ENCODE measurements around the gene BANF1.

The BANF1 gene

GRCh38 chr11:66048547-66049323 lies 46.4 kb downstream of the BANF1 start, which contains the start of gene GAL3ST3:
Gene GAL3ST3, minus strand, starts transcription at chr11:66049161. Its CDS starts 3,746 bp downstream, at chr11:66045415.
- no peaks in the 10 kb centered on the region for H3K9me3 ChIP-seq (ENCODE audit: control insufficient read depth, insufficient read depth, low read length)
- 0 out of 2 replicates have a peak, but pooled peaks cover 4% of the 10 kb centered on the region for H4K20me1 ChIP-seq (ENCODE audit: control insufficient read depth, insufficient read depth, low read depth, low read length)
- H3K27ac ChIP-seq (ENCODE audit: low read depth, low read length) = no peak within 1 kb of the TSS
- no peaks in the 10 kb centered on the region; the same call in 1 of the 2 replicates for H3K27me3 ChIP-seq (ENCODE audit: control insufficient read depth, low read length)
- peak within 1 kb of the TSS; percentile 28 for H3K4me2 ChIP-seq (ENCODE audit: low read length)
- no peaks in the 10 kb centered on the region; the same call in 1 of the 2 replicates for H3F3A ChIP-seq (ENCODE audit: control insufficient read depth, insufficient read depth)
- peaks cover 15% of the 10 kb centered on the region for H3K36me3 ChIP-seq (ENCODE audit: control insufficient read depth, low read length)
- no peaks in the 10 kb centered on the region for H3K9me2 ChIP-seq (replicated peaks; ENCODE audit: control insufficient read depth, low read length)
- peaks cover 22% of the 10 kb centered on the region for H3K79me2 ChIP-seq (ENCODE audit: control insufficient read depth, low read length)
- H3K4me1 ChIP-seq (ENCODE audit: control insufficient read depth, low read length) = peaks cover 33% of the 10 kb centered on the region
- H3K4me3 ChIP-seq (ENCODE audit: low read length) = no peak within 1 kb of the TSS
- TF ChIP-seq CTCF (IDR thresholded peaks at IDR 0.05; ENCODE audit: low read depth, low read length, poor library complexity, severe bottlenecking) (no peak), EZH2phosphoT487 (IDR thresholded peaks at IDR 0.05; ENCODE audit: borderline replicate concordance, low read length) (no peak)

- H3K4me1 ChIP-seq (ENCODE audit: control insufficient read depth, low read length) = peaks cover 25% of the 10 kb centered on the region
- H3K36me3 ChIP-seq (ENCODE audit: control insufficient read depth, low read length) = peaks cover 33% of the 10 kb centered on the region
- H3K9me3 ChIP-seq (ENCODE audit: control insufficient read depth, insufficient read depth, low read length) = no peaks in the 10 kb centered on the region
- 0 out of 2 replicates have a peak overlapping the region, but pooled peaks have one; percentile 39 for H3K27ac ChIP-seq (ENCODE audit: low read depth, low read length)
- TF ChIP-seq EZH2phosphoT487 (IDR thresholded peaks at IDR 0.05; ENCODE audit: borderline replicate concordance, low read length) = no peak
- TF ChIP-seq CTCF (IDR thresholded peaks at IDR 0.05; ENCODE audit: low read depth, low read length, poor library complexity, severe bottlenecking) = no peak
- H4K20me1 ChIP-seq (ENCODE audit: control insufficient read depth, insufficient read depth, low read depth, low read length) = peaks cover 4% of the 10 kb centered on the region; the same call in 1 of the 2 replicates
- H3K27me3 ChIP-seq (ENCODE audit: control insufficient read depth, low read length) = no peaks in the 10 kb centered on the region; the same call in 1 of the 2 replicates
- peak overlapping the region; percentile 73 for H3K4me2 ChIP-seq (ENCODE audit: low read length)
- peaks cover 40% of the 10 kb centered on the region for H3K79me2 ChIP-seq (ENCODE audit: control insufficient read depth, low read length)
- peak overlapping the region; percentile 83 for H3K4me3 ChIP-seq (ENCODE audit: low read length)
- H3K9me2 ChIP-seq (replicated peaks; ENCODE audit: control insufficient read depth, low read length) = no peaks in the 10 kb centered on the region
- H3F3A ChIP-seq (ENCODE audit: control insufficient read depth, insufficient read depth) = no peaks in the 10 kb centered on the region
Measured at GRCh38 chr11:66050581-66051231, 48.4 kb downstream of the BANF1 start.

GRCh38 chr11:66051371-66051765 lies 49.1 kb downstream of the BANF1 start:
- H3K9me3 ChIP-seq (ENCODE audit: control insufficient read depth, insufficient read depth, low read length) = no peaks in the 10 kb centered on the region
- peaks cover 40% of the 10 kb centered on the region for H3K79me2 ChIP-seq (ENCODE audit: control insufficient read depth, low read length)
- no peaks in the 10 kb centered on the region; the same call in 1 of the 2 replicates for H3K27me3 ChIP-seq (ENCODE audit: control insufficient read depth, low read length)
- H3K4me3 ChIP-seq (ENCODE audit: low read length) = peak overlapping the region; percentile 83
- H3F3A ChIP-seq (ENCODE audit: control insufficient read depth, insufficient read depth) = no peaks in the 10 kb centered on the region
- no peaks in the 10 kb centered on the region for H3K9me2 ChIP-seq (replicated peaks; ENCODE audit: control insufficient read depth, low read length)
- H3K27ac ChIP-seq (ENCODE audit: low read depth, low read length) = peak overlapping the region; percentile 39; the same call in 1 of the 2 replicates
- peaks cover 4% of the 10 kb centered on the region; the same call in 1 of the 2 replicates for H4K20me1 ChIP-seq (ENCODE audit: control insufficient read depth, insufficient read depth, low read depth, low read length)
- H3K36me3 ChIP-seq (ENCODE audit: control insufficient read depth, low read length) = peaks cover 40% of the 10 kb centered on the region
- peak overlapping the region; percentile 73 for H3K4me2 ChIP-seq (ENCODE audit: low read length)
- peaks cover 25% of the 10 kb centered on the region for H3K4me1 ChIP-seq (ENCODE audit: control insufficient read depth, low read length)
- TF ChIP-seq CTCF (IDR thresholded peaks at IDR 0.05; ENCODE audit: low read depth, low read length, poor library complexity, severe bottlenecking) = no peak
- no peak for TF ChIP-seq EZH2phosphoT487 (IDR thresholded peaks at IDR 0.05; ENCODE audit: borderline replicate concordance, low read length)
